NCI-H345 (cell line): ENCODE measurements around the gene HOGA1.
"Not testable (repeated sequence)": the region's sequence is repeated elsewhere in the genome, so short reads cannot be mapped to it uniquely, and the experiment has no call there.

Experiments
- DNase-seq: peaks from one replicate; lab custom pipeline; 2025; lab: John Stamatoyannopoulos, UW

Gene HOGA1

DNA sequence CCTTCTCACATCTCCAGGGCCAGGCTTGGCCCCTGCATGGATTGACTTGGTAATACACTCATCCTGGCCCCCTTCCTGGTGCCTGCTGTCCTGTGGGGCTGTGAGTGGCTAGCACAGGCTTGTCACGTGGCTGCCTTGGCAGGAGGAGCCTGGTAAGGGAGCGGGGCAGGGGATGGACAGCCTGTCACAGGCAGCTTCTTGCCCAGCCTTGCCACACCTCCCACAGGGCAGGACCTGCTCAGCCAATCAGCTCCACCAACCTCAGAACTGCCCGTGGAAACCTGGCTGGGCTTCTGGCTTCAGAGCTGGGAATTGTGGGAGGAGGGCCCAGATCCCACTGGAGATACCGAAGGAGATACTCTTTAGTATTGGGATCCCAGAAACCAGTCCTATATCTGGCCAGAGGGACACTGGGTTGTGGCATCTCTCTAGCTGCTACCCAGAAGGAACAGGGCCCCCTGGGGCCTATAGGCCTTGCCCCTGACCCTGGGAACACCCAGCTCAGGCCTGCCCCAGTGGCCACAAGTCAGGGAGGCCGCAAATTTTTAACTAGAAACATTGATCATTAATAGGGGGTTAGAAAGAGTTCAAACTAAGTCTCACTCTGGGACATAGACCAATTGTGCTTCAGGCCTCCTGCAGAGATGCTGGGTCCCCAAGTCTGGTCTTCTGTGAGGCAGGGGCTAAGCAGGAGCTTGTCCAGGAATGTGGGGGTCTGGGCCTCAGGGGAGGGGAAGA is at the start of gene HOGA1:
Gene HOGA1 (plus strand): TSS at position 330 of the 738 bp plus-strand sequence. CDS start 315 bp downstream, at position 645.
- DNase-seq, result no peak

DNA sequence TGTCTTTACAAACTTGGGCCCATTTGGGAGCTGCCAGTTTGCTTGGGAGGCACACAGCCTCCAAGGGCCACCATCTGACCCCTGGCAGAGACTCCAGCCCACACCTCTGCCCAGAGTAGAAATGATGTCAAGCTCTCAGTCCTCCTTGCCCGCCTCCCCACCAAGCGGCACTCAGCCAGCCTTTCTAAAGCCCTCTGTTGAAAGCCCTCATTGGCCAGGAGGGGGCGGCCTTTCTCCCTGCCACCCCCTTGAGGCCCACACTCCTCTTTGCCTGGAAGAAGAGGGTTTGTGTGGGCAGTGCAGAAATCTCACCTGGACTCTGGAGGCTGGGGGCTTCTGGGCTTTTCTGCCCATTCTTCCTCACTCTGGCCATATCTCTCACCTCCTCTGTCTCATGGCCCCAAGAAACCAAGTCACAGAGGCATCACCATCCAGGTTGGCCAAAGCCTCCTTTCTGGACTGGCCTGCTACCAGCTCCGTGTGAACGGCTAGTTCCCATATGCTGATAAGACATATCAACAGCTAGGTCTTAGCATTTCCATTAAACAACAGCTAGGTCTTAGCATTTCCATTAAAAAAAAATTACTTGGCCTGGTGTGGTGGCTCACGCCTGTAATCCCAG is 49.3 kb upstream of the HOGA1 start:
- DNase-seq, result no peak

DNA sequence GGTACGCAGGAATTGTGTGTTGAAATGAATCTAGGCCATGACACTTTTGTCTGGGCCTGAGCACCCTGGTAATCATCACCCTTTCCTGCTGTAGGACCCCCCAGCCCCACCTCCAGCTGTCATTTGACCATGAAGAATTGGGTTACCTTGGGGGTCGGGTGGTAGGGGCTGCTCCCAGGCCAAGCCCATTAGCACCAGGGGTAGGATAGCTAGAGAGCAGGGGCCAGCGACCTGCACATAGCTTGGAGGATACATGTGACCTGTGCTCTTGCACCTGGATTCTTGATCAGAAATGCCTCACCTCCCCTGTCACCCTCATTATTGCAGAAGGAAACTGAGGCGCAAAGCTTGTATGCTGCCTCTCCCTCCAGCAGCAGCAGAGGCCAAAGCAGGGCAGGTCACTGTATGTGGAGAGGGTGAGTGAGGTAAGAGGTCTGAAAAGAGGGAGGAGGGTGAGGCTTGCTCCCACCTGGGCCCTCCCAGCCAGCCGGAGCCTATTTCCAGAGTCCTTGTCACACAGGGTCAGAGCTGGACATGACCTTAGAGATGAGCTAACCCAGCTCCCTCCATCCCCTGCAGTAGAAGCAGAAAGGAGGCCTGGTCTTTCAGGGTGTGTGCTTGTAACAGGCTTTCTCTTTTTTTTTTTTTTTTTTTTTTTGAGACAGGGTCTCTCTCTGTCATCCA is 46.9 kb upstream of the HOGA1 start:
- no peak for DNase-seq

DNA sequence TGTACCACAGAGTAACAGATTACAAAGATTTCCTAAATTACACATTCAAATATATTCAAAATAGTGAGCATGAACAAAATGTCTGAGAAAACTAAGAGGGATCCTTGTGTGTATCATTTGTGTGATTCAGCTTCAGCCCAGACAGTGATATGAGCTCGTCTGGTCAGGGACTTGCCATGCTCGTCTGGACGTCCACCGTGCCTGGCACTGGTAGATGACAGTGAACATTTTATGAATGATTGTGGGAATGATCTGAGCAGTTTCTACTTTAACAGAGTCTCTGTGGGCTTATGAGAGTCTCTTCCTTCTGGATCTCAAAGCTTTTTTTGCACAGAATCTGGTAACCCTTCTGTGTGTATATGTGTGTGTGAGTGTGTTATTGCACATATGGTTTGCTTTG is 45.8 kb upstream of the HOGA1 start:
- DNase-seq, result no peak

DNA sequence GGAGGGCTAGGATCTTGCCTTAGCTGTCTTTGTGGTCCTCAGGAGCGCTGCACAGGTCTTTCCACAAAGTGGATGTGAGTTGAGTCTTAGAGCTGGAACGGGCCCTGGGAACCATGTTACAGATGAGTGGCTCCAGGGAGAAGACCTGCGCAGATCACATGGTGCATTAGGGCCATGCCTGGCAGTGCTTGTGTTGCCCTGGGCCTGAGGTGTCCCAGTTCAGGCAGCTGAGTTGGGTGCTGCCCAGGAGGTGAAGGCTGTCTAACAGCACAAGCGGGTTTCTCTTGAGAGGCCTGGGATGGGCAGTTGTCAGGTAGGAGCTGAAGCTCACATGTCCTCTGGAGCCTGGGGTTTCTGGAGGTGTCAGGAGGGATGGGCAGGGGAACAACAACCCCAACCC is 45.4 kb upstream of the HOGA1 start:
- no peak for DNase-seq

DNA sequence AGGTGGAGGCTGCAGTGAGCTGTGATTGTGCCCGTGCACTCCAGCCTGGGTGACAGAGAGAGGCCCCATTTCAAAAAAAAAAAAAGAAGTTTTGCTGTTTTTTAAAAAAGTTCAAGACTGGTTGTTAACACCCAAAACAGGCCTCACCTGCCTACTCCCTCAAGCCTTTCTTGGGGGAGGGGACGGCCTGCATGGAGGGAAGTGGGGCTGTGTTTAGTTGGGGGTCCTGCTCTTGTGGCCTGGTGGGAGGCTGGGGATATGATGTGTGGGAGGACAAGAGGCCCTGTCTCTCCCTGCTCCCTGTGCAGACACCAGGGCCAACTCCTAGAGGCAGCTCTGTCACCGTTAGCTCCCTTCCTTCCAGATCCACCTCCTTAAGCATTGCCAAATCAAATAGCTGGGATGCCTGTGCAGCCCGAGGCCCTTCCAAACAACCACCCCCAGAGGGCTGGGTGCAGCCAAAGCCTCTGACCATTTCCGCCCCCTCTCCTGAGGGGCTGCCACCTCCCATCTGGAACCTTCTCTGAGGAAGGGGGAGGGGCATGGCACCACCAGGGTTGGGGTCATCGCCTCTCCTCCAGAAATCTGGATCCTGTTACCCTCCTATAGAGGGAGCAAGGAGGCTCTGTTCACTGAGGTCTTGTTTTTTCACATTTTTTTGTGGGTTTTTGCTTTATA is 44.5 kb upstream of the HOGA1 start:
- DNase-seq, result no peak

DNA sequence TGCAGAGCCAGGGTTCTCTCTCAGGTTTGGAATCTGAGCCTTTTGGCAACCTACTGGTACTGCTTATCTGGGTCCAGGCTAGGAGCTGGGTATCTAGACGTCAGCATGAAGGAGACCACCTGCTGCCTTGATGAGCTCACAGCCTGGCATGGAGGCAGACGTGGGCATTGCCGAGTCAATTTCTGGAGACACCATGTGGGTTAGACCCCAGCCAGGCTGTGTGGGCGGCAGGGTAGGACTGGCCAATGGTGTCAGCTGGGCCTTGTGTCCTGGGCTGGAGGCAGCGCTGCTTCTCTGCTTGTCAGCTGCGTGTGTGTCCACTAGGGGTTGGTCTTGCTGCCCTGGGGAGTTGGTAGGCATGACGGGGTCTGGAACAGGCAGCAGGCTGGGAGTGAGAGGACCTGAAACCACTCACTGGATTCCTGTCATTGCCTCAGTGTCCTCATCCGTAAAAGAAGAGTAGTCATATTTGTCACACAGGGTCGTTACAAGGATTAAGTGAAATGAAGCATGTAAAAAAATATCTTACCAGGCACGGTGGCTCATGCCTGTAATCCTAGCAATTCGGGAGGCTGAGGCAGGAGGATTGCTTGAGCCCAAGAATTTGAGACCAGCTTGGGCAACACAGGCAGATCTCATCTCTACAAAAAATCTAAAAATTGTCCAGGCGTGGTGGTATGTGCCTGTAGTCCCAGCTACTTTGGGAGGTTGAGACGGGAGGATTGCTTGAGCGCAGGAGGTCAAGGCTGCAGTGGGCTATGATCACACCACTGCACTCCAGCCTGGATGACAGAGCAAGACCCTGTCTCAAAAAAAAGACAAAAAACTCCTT is 43.3 kb upstream of the HOGA1 start:
- no peak for DNase-seq

DNA sequence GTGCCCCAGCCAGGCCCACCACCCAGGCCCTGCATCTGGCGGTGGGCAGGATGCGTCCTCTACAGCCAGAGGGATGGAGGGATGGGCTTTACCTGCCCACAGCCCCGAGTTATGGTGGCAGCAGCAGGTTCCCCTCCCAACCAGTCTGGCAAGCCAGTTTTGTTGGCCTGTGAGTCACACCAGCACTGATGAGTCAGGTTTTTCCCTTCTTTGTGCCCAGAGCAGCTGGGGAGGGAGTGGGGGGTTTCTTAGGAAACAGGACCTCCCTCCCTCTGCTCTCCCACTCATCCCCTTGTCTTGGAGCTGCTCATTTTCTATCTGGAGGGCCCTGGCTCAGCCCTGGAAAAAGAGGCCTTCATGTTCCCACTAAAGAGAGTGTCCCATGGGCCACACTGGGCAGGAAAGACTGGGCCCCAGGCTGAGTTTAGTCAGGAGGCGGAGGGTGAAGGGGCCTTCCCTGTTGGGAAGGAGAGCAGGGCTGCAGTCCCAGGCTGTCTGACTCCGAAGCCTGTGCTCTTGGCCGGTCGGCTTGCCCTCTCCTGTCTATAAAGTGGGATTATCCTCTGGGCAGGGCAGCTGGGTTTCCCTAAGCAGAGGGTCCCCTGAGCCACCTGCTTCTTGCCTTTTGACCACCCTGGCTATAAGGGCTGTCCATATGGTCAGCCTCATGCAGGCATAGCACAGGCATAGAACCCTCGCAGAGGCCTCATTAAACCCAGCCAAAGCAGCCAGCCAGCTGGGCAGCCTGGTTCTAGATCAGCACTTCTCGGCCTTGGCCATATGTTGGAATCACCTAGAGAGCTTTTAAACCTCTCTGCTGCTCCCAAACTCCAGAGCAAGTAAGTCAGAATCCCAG is 41.8 kb upstream of the HOGA1 start:
- DNase-seq, result no peak

DNA sequence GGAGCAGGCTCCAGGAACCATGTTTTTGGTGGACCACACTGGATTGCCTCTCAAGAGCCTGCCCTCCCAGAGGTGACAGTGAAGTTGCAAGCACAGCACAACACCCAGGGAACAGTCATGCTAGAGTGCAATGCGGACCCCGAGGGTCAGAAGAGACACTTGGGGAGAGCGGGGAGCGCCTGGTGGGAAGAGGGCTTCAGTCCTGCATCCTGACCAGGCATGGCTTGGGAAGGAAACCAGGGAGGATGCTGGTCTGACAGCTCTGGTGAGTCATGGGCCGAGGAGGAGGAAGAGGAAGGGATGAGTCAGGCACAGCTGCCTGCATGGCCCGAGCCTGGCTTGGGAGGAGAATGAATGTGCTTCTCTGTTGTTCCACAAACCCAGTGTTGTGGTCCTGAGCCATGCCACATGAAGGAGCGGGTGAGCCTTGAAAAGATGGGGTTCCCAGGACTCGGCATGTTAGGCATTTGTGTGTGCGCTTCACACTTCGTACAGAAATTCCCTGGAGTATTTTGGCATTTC is 41.1 kb upstream of the HOGA1 start:
- no peak for DNase-seq

DNA sequence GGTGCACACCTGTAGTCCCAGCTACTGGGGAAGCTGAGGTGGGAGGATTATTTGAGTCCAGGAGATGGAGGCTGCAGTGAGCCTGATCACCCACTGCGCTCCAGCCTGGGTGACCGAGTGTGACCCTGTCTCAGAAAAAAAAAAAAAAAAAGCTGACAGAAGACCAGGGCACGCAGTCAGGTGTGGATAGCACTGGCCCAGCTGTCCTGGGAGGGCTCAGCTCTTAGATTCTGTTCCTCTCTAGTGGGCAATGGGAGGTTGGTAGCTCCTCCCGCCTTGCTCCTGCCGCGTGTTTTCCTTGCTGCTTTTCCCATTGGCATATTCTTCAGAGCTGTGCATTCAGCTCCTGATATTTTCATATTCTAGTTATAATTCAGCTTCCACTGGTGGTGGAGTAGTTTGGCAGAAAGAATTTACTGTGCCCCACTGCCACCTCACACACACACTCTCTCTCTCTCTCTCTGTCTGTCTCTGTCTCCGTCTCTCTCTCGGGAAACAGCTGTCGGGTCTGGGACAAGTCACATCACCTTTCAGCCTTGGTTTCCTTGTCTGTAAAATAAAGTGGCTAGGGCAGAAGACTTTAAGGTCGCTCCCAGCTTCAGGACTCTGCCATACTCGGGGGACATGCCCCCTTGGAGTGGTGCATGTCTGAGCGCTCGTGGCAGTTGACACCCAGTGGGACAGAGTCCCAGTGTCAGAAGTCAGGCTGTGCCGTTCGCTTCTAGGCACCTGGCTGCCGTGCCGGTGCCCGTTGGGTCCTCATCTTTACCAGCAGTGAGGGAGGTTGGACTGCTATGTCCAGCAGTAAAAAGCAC is 37.5 kb upstream of the HOGA1 start:
- DNase-seq, result no peak

DNA sequence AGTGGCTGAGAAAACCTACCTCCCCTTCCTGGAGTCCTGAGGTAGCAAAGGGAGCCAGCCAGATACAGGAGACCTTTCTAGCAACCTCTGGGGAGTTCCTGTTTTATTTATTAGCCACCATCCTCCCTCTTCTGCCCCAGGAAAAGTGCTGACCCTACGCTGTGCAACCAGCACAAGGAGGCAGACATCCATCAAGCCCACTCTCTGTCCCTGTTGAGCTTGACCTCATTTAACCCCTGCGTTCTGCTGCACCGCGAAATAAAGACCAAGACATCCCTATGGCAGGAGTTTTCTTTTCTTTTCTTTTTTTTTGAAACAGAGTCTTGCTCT is 37.0 kb upstream of the HOGA1 start:
- no peak for DNase-seq

DNA sequence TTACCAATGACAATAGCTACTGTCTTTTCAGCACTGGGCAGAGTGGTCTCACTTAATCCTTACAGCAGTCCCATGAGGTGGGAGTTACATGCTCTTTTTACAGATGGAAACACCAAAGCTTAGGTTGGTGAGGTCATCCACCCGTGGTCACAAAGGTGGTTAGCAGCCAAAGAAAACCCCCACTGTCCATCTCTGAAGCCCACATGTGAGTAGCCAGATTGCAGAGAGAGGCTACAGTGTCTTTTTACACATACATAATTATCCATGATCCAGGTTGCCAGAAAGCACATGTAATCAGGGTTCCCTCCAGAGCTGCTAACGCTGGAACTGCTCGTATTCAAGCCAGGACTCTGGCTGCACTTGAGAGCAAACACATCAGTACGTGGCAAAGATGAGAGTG is 36.2 kb upstream of the HOGA1 start:
- DNase-seq, result no peak

DNA sequence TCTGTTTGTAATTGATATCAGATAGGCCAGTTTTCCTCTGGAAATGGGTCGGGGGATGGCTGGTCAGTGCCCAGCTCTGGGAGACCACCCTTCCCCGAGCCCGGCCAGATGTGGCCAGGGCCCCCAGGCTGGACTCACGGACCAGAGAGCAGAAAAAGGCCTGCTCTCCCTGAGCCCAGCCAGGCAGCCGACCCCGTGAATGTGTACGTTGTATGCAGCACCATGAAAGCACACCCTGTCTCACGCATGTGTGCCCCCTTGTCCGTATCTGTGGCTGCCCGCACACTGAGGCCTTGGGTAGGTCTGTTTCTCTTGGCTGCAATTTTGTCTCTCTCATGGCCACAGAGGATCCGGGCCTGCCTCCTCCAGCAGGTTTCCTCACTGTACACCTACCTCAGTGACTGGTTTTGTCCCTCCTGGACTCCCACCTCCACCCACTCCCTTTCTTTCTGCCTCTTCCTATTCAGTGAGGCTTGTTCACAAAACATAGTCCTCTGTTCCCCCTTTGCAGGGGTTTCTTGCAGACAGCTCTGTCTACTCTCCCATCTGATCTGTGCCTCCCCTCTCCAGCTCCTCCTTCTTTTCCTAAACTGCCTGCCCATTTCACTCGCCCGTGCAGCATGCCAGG is 35.2 kb upstream of the HOGA1 start:
- no peak for DNase-seq

DNA sequence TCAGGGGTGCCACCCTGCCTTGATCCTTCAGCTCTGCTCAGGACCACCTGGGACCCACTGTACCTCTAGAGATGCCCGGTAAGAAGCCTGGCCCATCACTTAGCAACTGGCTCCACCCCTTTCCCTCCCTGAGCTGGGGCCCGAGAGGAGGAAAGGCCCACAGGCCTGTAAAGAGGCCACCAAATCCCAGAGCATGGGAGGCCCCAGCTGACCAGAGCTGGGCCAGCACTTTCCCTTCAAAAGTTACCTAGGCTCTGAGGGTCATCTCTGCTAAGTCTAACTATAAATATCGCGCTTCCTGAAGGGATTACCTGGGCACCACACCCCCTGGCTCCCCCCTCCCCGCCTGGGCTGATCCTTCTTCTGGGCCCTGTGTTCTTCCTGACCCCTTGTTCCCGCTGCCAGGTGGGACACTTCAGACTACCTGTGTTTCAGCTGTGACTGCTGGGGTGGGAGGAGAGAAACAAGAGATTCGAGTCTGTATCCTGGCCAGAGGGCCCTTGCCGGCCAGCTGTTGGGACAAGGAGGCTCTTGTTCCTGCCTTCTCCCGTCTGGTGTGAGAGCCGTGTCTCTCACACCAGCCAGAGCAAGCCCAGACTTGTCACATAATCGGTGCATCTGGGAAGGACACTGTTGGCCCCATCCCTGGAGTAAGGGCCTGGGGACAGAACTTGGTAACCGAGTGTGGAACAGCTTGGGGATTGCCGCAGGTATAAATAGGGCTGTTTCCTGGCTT is 34.4 kb upstream of the HOGA1 start:
- no peak for DNase-seq

DNA sequence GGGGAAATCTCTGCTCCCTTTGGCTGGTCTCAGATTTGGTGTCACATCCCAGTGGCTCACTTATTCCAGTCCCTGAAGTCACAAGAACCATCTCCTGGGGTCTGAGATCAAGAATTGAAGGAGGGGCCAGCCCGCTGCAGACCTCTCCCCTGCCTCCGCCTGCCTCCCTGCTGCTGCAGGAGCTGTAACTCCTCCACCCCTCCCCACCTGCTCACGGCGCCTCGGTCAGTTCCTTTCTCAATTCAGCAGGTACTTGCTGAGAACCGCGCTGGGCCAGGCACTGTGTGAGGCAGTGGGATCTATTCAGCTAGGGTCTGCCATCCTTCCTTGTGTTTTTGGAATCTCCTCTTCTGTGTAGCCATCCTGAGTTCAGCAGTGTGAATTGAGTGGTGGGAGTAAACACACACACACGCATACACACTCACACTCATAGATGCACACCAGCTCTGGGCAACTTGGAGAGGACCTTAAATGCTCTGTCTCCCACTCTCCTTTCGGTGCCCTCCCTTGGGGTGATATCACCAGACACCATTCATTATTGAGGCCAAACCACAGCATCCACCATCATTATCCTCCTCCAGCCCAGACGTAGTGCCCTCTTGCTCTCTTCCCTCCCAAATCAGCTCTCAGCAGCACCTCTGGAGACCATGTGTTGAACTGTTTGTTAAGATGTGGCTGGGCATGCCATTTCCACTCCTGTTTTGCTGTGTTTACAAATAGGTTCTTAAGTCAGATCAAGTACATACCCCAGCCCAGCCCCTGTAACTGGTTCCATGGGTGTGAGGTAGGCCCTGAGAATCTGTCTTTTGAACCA is 33.6 kb upstream of the HOGA1 start:
- DNase-seq, result no peak

DNA sequence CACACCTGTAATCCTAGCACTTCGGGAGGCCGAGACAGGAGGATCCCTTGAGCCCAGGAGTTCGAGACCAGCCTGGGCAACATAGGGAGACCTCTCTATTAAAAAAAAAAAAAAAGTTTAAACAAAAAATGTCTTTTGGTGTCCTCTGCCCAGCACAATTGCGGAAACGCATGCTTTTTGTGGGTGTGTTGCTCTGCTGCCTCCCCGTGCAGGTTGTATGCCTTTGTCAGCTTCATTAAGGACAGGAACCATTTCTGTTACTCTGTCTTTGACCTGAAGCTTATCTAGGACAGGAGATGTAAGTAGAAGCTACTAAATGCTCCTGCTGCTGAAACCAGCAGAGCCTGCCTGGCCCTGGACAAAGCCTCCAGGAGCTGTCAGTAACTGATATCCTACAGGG is 32.9 kb upstream of the HOGA1 start:
- no peak for DNase-seq

DNA sequence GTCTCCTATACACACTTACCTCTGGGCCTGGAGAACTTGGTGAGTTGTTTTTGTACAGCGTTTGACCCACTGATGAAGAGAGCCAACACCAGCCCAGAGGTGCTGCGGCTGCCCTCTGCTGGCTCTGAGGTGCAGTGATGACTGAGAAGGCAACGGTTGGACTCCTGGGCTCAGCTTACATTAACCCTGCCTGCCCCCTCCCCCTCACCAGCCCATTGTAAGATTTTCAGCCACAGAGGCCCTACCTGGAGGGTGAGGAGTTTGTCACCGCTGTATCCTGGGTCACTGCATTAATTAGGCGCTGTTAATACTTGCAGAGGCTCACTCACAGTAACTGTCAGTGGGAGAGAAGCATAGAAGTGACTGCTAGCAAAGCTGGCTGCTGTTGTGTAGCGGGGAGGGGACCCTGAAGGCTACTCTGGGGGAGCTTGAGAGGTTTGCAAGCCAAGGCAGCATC is 30.6 kb upstream of the HOGA1 start:
- peak; percentile 44 for DNase-seq

DNA sequence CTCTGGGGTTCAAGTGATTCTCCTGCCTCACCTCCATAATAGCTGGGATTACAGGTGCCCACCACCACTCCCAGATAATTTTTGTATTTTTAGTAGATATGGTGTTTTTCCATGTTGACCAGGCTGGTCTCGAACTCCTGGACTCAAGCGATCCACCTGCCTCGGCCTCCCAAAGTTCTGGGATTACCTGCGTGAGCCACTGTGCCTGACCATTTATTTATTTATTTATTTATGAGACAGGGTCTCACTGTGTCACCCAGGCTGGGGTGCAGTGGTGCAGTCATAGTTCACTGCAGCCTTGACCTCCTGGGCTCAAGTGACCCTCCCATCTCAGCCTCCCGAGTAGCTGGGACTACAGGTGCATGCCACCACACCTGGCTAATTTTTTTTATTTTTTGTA is 29.9 kb upstream of the HOGA1 start:
- DNase-seq, result not testable (repeated sequence)
